Peyer's patch (tissue), 4 donors: ENCODE measurements around the gene POGZ. TPM values are rescaled to one million over a fixed set of nuclear protein-coding genes. Genes with fewer than 3 reads are reported as not detected.
A peak's percentile ranks its signal among the peaks of the same experiment; 100 is the strongest.

Experiments
- DNase-seq, 3 donors: peaks; one replicate each; pipeline ENCODE4 v3.0.0-alpha.2; 2017 to 2019
- H3K27ac ChIP-seq, 4 donors: fragments of 200-600 bp; sonication (generic); one replicate each; pipeline ENCODE4 v1.5.1; 2016 to 2019
- H3K27me3 ChIP-seq, 2 donors: fragments of 200-600 bp; sonication (generic); one replicate each; pipeline ENCODE4 v1.5.1; 2019
- H3K36me3 ChIP-seq, 3 donors: fragments of 200-600 bp; sonication (generic); one replicate each; pipeline ENCODE4 v1.5.1; 2016 to 2019
- H3K4me1 ChIP-seq, 4 donors: fragments of 200-600 bp; sonication (generic); one replicate each; pipeline ENCODE4 v1.5.1; 2016 to 2019
- H3K4me3 ChIP-seq, 4 donors: fragments of 200-600 bp; sonication (generic); 1 replicate in 3 of 4; 2 replicates in 1 of 4; pipeline ENCODE4 v1.5.1; 2016 to 2019; ENCODE audit warnings: mild to moderate bottlenecking in 1 of 4
- H3K9me3 ChIP-seq, 4 donors: fragments of 200-600 bp; sonication (generic); one replicate each; pipeline ENCODE4 v1.5.1; 2016 to 2019; ENCODE audit warnings: mild to moderate bottlenecking in 1 of 4
- CTCF ChIP-seq, 6 experiments: fragments of 450-650 bp in 4 of 6; fragments of 200-600 bp in 2 of 6; sonication (generic) in 1 of 6; IDR thresholded peaks; one replicate each; pipeline ENCODE4 v1.5.1; 2017 to 2019; ENCODE audit warnings: antibody characterized with exemption in 6 of 6, mild to moderate bottlenecking in 3 of 6, moderate library complexity in 1 of 6
- POLR2A ChIP-seq, 2 donors: fragments of 450-650 bp; IDR thresholded peaks; one replicate each; pipeline ENCODE4 v1.5.1; 2017; ENCODE audit warnings: antibody characterized with exemption in 2 of 2, mild to moderate bottlenecking in 2 of 2, moderate library complexity in 2 of 2
- total RNA-seq, 4 donors: library from RNA; depleted of rRNA; stranded (reverse); fragments of >200 nt; gene quantifications; one replicate each; pipeline ENCODE4 v1.1.0, GENCODE V29; 2016

The POGZ gene
- total RNA-seq, 4 donors from 2014 or later, result 49.5 to 91.3 (median 52.6) TPM

DNA sequence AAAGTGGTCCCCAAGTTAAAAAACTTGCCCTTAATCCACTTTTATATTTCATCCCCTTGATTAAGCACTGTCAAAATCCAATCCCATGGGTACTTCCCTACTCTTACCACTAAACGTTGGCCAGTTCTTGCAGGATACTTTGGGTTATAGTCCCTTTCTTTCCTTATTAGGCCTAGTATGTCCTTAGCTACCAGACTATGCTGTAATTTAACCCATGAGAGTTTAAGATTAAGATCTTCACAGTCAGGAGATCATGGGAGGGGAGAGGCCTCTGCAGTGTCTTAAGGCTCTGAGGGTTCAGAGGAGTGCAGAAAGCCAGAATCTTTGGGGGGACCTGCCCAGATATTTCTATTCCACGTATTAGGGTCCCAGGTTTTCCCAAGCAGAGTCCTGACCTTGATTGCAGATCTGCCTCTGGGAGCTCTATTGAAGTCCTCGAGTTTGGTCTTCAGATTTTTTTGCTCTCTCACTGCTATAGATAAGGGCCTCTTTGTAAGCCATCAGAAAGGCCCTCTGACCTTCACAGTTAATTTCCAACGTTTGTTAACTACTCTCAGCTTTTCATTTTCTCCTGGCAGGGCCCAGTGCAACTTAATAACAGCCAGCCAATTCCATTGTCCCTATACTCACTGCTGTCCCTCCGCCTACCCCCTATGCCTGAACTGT, 42.9 kb upstream of the POGZ start:
- Histone ChIP-seq H3K4me3 (no peak overlapping the region), H3K27me3 (no peaks in the 10 kb centered on the region), H3K36me3 (no peaks in the 10 kb centered on the region), H3K4me1 (peaks cover 0 to 5% (median 0%) of the 10 kb centered on the region in 4 donors), H3K9me3 (no peaks in the 10 kb centered on the region), H3K27ac (peak overlapping the region in 2 of 4 donors; percentile 67 to 87)
- TF ChIP-seq POLR2A (IDR thresholded peaks at IDR 0.05) (no peak), CTCF (IDR thresholded peaks at IDR 0.05) (no peak)
- DNase-seq, result no peak

DNA sequence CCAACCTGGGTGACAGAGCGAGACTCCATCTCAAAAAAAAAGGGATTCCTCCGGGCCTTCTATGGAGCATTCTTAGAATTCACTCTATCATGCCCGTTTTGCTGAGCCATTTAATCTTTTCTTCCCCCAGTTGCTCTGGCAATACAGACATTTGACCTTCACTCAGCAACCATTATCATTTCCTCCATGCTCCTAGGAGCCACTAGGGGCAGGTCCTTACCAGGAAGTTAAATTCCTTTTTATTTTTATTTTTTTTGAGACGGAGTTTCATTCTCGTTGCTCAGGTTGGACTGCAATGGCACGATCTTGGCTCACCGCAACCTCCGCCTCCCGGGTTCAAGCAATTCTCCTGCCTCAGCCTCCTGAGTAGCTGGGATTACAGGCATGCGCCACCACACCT, 42.2 kb upstream of the POGZ start:
- TF ChIP-seq POLR2A (IDR thresholded peaks at IDR 0.05) (no peak), CTCF (IDR thresholded peaks at IDR 0.05) (peak in 3 of 6 experiments; percentile 63 to 67 (median 63))
- H3K27me3 ChIP-seq, result no peaks in the 10 kb centered on the region
- peaks cover 0 to 5% (median 0%) of the 10 kb centered on the region in 4 donors for H3K4me1 ChIP-seq
- no peaks in the 10 kb centered on the region for H3K9me3 ChIP-seq
- H3K27ac ChIP-seq, result peak overlapping the region in 2 of 4 donors; percentile 67 to 87
- no peak for DNase-seq
- H3K4me3 ChIP-seq, result no peak overlapping the region
- H3K36me3 ChIP-seq, result no peaks in the 10 kb centered on the region

DNA sequence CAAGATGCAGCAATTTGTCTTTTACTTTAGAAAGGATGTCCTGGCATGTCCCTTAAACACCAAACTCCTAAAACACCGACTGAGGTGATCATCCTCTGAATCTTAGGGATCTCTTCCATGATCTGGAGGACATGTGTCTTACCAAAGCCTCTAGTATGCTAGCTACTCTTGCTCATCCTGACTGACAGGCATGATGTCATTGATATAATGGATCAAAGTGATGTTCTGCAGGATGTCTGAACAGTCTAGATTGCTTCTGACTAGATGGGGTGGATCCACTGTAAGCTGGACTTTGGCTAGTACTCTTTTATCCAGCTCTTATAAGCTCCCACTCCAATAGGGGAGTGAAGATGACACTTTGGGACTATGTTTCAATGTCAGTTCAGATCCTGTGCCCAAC, 40.6 kb upstream of the POGZ start:
- no peaks in the 10 kb centered on the region for H3K36me3 ChIP-seq
- peak overlapping the region in 3 of 4 donors; percentile 54 to 90 (median 87) for H3K27ac ChIP-seq
- H3K27me3 ChIP-seq, result no peaks in the 10 kb centered on the region
- H3K4me1 ChIP-seq, result peaks cover 0 to 5% (median 0%) of the 10 kb centered on the region in 4 donors
- H3K4me3 ChIP-seq, result no peak overlapping the region
- TF ChIP-seq POLR2A (IDR thresholded peaks at IDR 0.05) (peak in 1 of 2 donors; percentile 25), CTCF (IDR thresholded peaks at IDR 0.05) (no peak)
- no peaks in the 10 kb centered on the region for H3K9me3 ChIP-seq
- no peak for DNase-seq

DNA sequence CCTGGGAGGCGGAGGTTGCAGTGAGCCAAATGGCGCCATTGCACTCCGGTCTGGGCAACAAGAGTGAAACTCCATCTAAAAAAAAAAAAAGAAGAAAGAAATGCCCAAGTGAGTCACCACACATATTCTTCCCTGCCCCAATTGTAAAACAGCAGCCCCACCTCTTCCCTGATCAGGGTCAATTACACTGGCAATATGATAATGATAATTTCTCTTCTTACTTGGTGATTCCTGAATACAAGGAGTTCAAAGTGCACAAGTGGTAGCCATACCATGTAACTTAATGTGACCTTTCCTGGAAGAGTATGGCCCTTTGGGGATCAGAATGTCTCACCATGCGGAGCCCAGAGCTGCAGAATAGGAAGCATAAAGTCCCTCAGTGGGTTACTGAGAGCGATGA, 40.1 kb upstream of the POGZ start:
- no peak overlapping the region for H3K4me3 ChIP-seq
- H3K4me1 ChIP-seq, result peaks cover 0 to 11% (median 1%) of the 10 kb centered on the region in 4 donors
- H3K9me3 ChIP-seq, result no peaks in the 10 kb centered on the region
- no peak for TF ChIP-seq CTCF (IDR thresholded peaks at IDR 0.05)
- DNase-seq, result peak in 1 of 3 donors; percentile 60
- H3K36me3 ChIP-seq, result no peaks in the 10 kb centered on the region
- peak overlapping the region in 3 of 4 donors; percentile 54 to 90 (median 87) for H3K27ac ChIP-seq
- H3K27me3 ChIP-seq, result no peaks in the 10 kb centered on the region

GRCh38 chr1:151495316-151495715, 36.0 kb upstream of the POGZ start:
- Histone ChIP-seq H3K27ac (no peak overlapping the region), H3K36me3 (no peaks in the 10 kb centered on the region), H3K4me3 (no peak overlapping the region), H3K9me3 (no peaks in the 10 kb centered on the region), H3K27me3 (no peaks in the 10 kb centered on the region), H3K4me1 (peaks cover 0 to 12% (median 1%) of the 10 kb centered on the region in 4 donors)
- no peak for DNase-seq
- TF ChIP-seq POLR2A (IDR thresholded peaks at IDR 0.05), result no peak
- TF ChIP-seq CTCF (IDR thresholded peaks at IDR 0.05), result no peak
